LNCaP clone FGC (cell line): ENCODE measurements around the gene KMT2C.

Experiments used
- DNase-seq: peaks from one replicate; pipeline ENCODE4 v3.0.0-alpha.2; 2011; ENCODE audit warnings: low read depth
- H3K4me3 ChIP-seq: 2 replicates; pipeline ENCODE4 v1.5.1; 2011; ENCODE audit warnings: mild to moderate bottlenecking, low read depth, low read length, control low read depth
- CTCF ChIP-seq: IDR thresholded peaks from 2 replicates; pipeline ENCODE4 v1.5.1; 2012; ENCODE audit warnings: mild to moderate bottlenecking; ENCODE audit not compliant: control insufficient read depth, insufficient read depth; ENCODE audit errors: extremely low read depth

The KMT2C gene

GRCh38 chr7:152467225-152467624 lies 31.4 kb upstream of the KMT2C start:
- H3K4me3 ChIP-seq = no peak overlapping the region
- no peak for DNase-seq
- TF ChIP-seq CTCF = no peak

- peak overlapping the region; percentile 80 for H3K4me3 ChIP-seq
Measured at GRCh38 chr7:152465119-152465387, 29.2 kb upstream of the KMT2C start.

GRCh38 chr7:152464312-152465118 lies 28.7 kb upstream of the KMT2C start:
- TF ChIP-seq CTCF = no peak
- peak overlapping the region; percentile 80 for H3K4me3 ChIP-seq
- peak; percentile 34 for DNase-seq

More at GRCh38 chr7:152465119-152465387, 29.2 kb upstream of the KMT2C start:
- no peak for DNase-seq
- TF ChIP-seq CTCF = no peak

- DNase-seq = peak; percentile 96
- H3K4me3 ChIP-seq = peak overlapping the region; percentile 80
- no peak for TF ChIP-seq CTCF
Measured at GRCh38 chr7:152463709-152464311, 28.0 kb upstream of the KMT2C start.

- H3K4me3 ChIP-seq = peak overlapping the region; percentile 64
- DNase-seq = no peak
- TF ChIP-seq CTCF = no peak
Measured at GRCh38 chr7:152462995-152463708, 27.3 kb upstream of the KMT2C start.

- no peak for DNase-seq
- no peak overlapping the region for H3K4me3 ChIP-seq
- TF ChIP-seq CTCF = no peak
Measured at GRCh38 chr7:152459724-152460251, 24.0 kb upstream of the KMT2C start.
